GM19099 (cell line): Measurements from ENCODE around the gene PSMD12.

Experiments
- POLR2A ChIP-seq: IDR thresholded peaks from 3 replicates; pipeline ENCODE4 v1.6.1; 2011; ENCODE audit warnings: low read depth; ENCODE audit not compliant: insufficient read length; ENCODE audit errors: extremely low read depth

The PSMD12 gene

DNA sequence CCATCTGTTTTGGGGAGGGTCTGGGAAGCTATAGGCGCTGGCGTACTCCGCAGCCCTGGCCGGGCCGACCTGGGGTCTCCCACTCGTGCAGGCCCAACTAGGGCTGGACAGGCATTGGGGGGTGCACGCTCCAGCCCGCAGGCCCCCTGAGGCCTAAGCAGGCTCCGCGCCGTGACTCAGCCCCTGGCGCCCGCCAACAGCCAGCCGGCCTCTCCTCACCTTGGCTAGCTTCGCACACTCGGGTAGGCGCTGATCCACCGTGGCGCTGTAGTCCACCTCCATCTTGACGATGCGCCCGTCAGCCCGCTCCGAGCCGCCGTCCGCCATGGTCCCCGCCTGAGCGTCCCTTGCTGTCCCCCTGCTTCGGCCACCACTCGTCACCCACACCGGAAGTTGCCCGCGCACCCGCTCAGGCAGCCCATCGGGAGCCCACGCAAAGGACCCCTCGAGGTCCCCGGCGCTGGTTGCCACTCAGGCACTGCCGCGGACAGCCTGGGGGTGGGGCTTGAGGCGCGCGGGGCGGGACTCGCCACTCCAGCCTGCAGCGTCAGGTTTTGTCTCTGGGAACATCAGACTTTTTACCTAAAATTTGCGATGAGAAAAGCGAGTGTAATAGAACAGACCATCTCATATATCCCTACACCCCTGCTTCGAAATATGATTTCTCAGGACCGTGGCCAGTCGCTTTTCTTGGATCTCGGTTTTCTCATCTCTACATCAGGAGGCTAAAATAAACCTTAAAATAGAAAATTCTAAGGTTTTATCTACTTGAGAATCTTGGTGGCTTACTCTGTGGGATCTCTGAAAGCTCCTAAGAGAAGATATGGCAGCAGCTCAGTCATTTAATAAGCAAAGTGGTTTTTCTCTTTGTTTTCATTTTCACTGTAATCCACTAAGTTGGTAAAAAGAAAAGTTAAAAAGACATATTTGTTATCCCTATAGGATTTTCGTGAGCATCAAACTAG lies at the start of gene PSMD12:
Gene PSMD12, minus strand, starts transcription at position 385 of the 965 bp plus-strand sequence. Its CDS starts 58 bp downstream, at position 327.
- TF ChIP-seq POLR2A: peak; percentile 94

DNA sequence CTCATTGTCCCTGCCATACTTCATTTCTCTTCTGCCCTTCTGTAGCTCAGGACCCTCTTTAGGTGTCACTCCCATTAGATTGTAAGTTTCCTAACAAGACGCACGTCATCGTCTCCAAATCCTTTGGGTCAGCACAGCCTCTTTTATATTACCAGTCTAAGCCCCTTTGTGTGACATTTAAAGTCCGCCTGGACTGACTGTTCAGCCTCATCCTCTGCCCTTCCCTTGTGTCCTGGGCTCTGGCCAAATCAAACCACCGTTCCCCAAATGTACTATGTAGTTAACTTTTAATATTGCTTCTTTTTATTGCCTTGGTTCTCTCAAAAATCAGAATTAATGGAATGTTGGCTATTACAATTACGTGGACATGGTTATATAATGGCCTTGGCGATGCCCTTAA lies 48.9 kb upstream of the PSMD12 start:
- TF ChIP-seq POLR2A: no peak

- TF ChIP-seq POLR2A: no peak
These were observed 48.2 kb upstream of the PSMD12 start for GRCh38 chr17:67414559-67414958.

DNA sequence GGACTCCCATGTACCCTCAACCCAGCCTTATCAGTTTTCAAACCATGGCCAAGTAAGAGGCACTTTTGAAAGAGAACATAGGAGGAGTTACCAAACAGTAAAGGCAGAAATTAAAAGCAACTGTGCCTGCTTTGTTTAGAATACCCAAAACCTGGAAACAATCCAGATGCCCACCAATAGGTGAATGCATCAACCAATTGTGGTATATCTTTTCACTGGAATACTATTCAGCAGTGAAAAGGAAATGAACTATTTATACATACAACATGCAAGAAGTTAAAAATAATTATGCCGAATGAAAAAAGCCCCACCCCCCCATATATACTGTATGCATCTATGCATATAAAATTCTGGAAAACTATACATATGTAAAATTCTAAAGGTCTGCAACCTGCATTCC lies 47.8 kb upstream of the PSMD12 start:
- TF ChIP-seq POLR2A: no peak

DNA sequence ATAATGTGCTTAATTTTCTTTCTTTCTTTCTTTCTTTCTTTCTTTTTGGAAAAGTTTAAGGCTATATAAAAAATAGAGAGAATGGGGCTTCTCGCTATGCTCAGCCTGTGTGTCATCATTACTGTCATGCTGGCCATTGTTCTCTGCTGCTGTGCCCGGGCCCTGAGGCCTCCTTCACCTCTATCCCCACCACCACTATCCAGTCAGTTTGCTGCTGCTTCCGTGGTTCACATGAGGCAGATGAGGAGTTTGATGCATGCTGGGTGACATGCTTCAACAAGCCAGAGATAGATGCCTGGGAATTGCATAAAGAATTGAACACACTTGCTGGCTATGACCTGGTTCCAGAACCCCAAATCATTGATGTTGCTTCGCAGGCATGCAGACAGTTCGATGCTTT lies 47.0 kb upstream of the PSMD12 start:
- TF ChIP-seq POLR2A: no peak

GRCh38 chr17:67412941-67413340 lies 46.6 kb upstream of the PSMD12 start:
- no peak for TF ChIP-seq POLR2A

- no peak for TF ChIP-seq POLR2A
These were observed 45.7 kb upstream of the PSMD12 start for GRCh38 chr17:67412032-67412431.

- no peak for TF ChIP-seq POLR2A
These were observed 45.0 kb upstream of the PSMD12 start for GRCh38 chr17:67411397-67411796.

DNA sequence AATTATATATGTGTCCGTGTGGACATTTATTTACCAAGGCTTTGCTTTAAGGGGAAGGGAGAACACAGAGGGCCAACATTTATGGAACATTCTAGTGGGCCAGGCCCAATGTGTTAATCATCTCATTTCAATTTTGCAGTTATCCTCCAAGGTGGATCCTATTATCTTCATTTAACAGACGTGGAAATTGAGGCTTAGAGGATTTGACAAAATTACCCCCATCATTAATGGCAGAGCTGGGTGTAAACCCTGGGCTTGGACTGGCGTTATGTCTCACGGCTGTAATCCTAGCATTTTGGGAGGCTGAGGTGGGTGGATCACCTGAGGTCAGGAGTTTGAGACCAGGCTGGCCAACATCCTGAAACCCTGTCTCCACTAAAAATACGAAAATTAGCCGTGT lies 37.1 kb upstream of the PSMD12 start:
- no peak for TF ChIP-seq POLR2A

DNA sequence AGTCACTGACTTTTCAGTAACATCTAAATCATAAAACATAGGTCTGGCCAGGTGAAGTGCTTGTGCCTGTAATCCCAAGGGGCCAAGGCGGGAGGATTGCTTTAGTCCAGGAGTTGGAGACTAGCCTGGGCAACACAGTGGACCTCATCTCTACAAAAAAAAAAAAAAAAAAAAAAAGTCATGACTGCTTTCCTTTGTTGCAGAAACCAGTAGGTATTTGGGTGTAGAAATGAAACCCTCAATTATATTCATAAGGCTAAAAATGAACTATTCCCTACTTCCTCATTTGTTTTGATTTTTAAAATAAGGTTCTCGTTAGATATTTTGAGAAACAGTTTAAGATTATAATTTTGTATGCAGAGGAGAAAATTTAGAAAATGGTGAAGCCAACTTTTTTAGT lies 36.7 kb upstream of the PSMD12 start:
- no peak for TF ChIP-seq POLR2A

GRCh38 chr17:67401598-67402504 lies 35.5 kb upstream of the PSMD12 start:
- TF ChIP-seq POLR2A: no peak

- TF ChIP-seq POLR2A: no peak
These were observed 34.7 kb upstream of the PSMD12 start for GRCh38 chr17:67401106-67401505.

DNA sequence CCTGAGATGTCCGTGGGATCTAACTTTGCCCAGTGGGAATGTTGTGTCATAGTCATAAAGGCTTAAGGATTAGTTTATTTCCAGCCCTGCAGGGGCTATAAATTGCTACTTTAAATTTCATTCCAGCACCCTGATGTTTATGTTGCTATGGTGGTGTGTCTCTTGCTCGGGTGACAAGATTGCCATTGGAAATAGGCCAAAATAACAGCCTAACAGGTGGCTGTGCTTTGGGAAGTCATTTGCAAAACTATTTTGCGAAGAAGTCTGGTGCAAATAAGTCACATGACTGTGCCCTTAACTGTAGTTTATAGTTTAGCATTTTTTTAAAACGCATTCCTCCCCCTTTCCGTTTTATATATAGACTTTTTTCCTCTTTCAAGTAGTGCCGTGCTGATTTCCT lies 33.8 kb upstream of the PSMD12 start:
- TF ChIP-seq POLR2A: no peak

DNA sequence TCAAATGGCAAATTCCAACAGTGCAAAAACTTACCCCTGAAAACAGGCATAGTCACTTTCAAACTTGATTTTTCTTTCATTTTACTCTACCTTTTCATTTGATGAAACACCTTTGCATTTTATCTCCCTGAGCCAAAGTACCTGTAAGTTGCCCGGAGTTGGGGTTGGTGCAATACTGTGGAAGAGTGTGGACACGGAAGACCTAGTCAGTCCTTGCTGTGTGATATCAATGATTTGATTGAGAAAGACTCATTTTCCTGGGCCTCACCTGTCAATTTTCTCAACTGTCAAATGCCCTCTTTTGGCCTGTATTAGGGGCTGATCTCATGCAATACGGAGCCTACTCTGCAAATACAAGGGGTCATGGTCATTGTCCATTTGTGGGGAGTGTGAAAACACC lies 33.3 kb upstream of the PSMD12 start:
- no peak for TF ChIP-seq POLR2A

DNA sequence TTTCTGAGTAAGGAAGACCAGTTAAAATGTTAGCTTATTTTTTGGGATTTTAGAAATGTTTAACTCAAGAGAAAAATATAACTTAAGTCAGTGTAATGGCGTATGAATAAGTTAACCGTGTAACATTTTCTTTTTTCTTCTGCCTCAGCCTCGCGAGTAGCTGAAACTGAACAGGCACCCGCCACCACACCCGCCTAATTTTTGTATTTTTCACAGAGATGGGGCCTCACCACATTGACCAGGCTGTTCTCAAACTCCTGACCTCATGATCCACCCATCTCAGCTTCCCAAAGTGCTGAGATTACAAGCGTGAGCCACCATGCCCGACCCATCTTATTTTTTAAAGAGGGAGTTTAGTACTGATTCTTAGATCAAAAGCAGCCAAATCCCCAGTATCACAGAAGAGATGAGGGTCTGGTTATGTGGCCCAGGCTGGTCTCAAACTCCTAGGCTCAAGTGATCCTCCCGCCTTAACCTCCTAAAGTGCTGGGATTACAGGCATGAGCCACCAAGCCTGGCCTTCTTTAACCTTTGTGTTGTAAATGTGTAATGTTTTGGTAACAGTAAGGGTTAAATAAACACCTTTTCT lies 27.5 kb upstream of the PSMD12 start:
- TF ChIP-seq POLR2A: no peak
